SU-DHL-6 (cell line): ENCODE data around the gene C3orf80.
"Not testable (repeated sequence)": the region's sequence is repeated elsewhere in the genome, so short reads cannot be mapped to it uniquely, and the experiment has no call there.

Experiments used
- H2AFZ ChIP-seq: fragments of 200-600 bp; sonication (generic); 2 replicates; pipeline ENCODE4 v1.6.1; 2014; ENCODE audit warnings: low read depth, mild to moderate bottlenecking, moderate library complexity, mixed read lengths, antibody characterized with exemption, low read length; ENCODE audit not compliant: severe bottlenecking
- H3F3A ChIP-seq: fragments of 200-600 bp; shearing (Covaris generic); 2 replicates; pipeline ENCODE4 v1.6.0; 2016; ENCODE audit warnings: antibody characterized with exemption, mild to moderate bottlenecking; ENCODE audit not compliant: insufficient read depth
- H3K27ac ChIP-seq: fragments of 200-600 bp; sonication (generic); 2 replicates; pipeline ENCODE4 v1.5.1; 2016; ENCODE audit warnings: low read depth, mild to moderate bottlenecking, low read length, moderate library complexity, mixed read lengths
- H3K27me3 ChIP-seq: fragments of 200-600 bp; sonication (generic), shearing (Covaris generic); 2 replicates; pipeline ENCODE4 v1.6.0; 2014; ENCODE audit warnings: mild to moderate bottlenecking, low read length
- H3K36me3 ChIP-seq: fragments of 200-600 bp; sonication (generic); 2 replicates; pipeline ENCODE4 v1.6.1; 2014; ENCODE audit warnings: mild to moderate bottlenecking, low read length, mixed read lengths
- H3K4me2 ChIP-seq: fragments of 300-600, 200-600 bp; shearing (Covaris generic), sonication (generic); 2 replicates; pipeline ENCODE4 v1.6.0; 2014; ENCODE audit warnings: low read length, low read depth, mild to moderate bottlenecking; ENCODE audit not compliant: poor library complexity, severe bottlenecking
- H3K4me3 ChIP-seq: fragments of 200-600 bp; sonication (generic); 2 replicates; pipeline ENCODE4 v1.5.1; 2014; ENCODE audit warnings: antibody characterized with exemption, low read length, mild to moderate bottlenecking, mixed read lengths; ENCODE audit not compliant: insufficient read depth, poor library complexity, severe bottlenecking
- H3K79me2 ChIP-seq: fragments of 200-600 bp; sonication (generic); 2 replicates; pipeline ENCODE4 v1.6.1; 2014; ENCODE audit warnings: mild to moderate bottlenecking, low read length, moderate library complexity; ENCODE audit not compliant: insufficient read depth
- H3K9ac ChIP-seq: fragments of 200-600 bp; sonication (generic); 2 replicates; pipeline ENCODE4 v1.7.0; 2014; ENCODE audit warnings: mild to moderate bottlenecking, low read length
- H3K9me2 ChIP-seq: fragments of 200-600 bp; sonication (generic); replicated peaks from 2 replicates; pipeline ENCODE4 v1.6.1; 2014; ENCODE audit warnings: low read length; ENCODE audit not compliant: insufficient read depth
- H3K9me3 ChIP-seq: fragments of 200-600 bp; sonication (generic); 2 replicates; pipeline ENCODE4 v1.6.1; 2014; ENCODE audit warnings: low read length, mixed read lengths; ENCODE audit not compliant: insufficient read depth
- H4K20me1 ChIP-seq: fragments of 200-600 bp; sonication (generic); 2 replicates; pipeline ENCODE4 v1.6.1; 2014; ENCODE audit warnings: low read depth, mild to moderate bottlenecking, antibody characterized with exemption, low read length, moderate library complexity, mixed read lengths
- CTCF ChIP-seq: fragments of 200-600 bp; sonication (generic); IDR thresholded peaks from one replicate; pipeline ENCODE4 v1.5.1; 2017; ENCODE audit warnings: antibody characterized with exemption, mild to moderate bottlenecking, low read length, moderate library complexity; ENCODE audit not compliant: insufficient read depth, poor library complexity, severe bottlenecking
- EZH2phosphoT487 ChIP-seq: fragments of 200-600 bp; sonication (generic), shearing (Covaris generic); conservative IDR thresholded peaks from 2 replicates; pipeline ENCODE4 v1.6.1; 2018; ENCODE audit warnings: mild to moderate bottlenecking, antibody characterized with exemption, low read length, moderate library complexity, mixed read lengths

C3orf80 gene

DNA sequence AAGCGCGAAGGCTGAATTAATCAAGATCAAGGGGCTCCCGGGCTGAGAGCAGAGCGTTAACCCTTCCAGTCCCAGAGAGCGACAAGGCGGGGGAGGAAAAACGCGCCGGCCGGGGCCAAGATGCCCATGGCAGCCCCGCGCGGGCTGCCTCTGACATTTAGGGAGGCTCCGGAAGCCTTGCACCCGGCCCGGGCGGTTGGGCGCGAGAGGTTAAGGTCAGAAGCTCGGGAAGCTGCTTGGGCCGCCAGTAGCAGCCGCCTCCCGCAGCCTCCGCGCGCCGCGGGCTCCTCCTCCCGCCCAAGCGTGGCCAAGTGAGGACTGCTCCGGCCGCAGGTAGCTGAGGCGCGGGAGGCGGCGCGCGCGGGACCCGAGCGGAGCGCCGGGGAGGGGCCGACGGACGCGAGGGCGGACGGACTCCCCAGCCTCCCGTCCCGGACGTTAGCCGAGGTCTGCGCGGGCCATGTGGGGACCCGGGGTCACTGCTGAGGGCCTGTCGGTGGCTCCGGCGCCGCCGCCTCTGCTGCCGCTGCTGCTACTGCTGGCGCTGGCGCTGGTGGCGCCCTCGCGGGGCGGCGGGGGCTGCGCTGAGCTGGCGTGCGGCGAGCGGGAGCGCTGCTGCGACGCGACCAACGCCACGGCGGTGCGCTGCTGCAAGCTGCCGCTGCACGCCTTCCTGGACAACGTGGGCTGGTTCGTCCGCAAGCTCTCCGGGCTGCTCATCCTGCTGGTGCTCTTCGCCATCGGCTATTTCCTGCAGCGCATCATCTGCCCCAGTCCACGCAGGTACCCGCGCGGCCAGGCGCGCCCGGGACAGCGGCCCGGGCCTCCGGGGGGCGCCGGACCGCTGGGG is at the start of gene C3orf80:
Gene C3orf80, plus strand, starts transcription at position 247 of the 850 bp plus-strand sequence. Its CDS starts 214 bp downstream, at position 461.
- H3K9me2 ChIP-seq, result no peaks in the 10 kb centered on the region
- H3K27ac ChIP-seq, result no peak within 1 kb of the TSS
- peak within 1 kb of the TSS; percentile 44 for H3K9ac ChIP-seq
- no peaks in the 10 kb centered on the region for H4K20me1 ChIP-seq
- peak within 1 kb of the TSS; percentile 74 for H2AFZ ChIP-seq
- peak within 1 kb of the TSS; percentile 51 for H3K4me3 ChIP-seq
- peak within 1 kb of the TSS; percentile 46 for H3K4me2 ChIP-seq
- no peaks in the 10 kb centered on the region for H3K9me3 ChIP-seq
- no peaks in the 10 kb centered on the region for H3K79me2 ChIP-seq
- no peak for TF ChIP-seq EZH2phosphoT487
- no peak for TF ChIP-seq CTCF
- no peaks in the 10 kb centered on the region for H3K36me3 ChIP-seq
- no peaks in the 10 kb centered on the region; the same call in 1 of the 2 replicates for H3F3A ChIP-seq
- H3K27me3 ChIP-seq, result no peaks in the 10 kb centered on the region

DNA sequence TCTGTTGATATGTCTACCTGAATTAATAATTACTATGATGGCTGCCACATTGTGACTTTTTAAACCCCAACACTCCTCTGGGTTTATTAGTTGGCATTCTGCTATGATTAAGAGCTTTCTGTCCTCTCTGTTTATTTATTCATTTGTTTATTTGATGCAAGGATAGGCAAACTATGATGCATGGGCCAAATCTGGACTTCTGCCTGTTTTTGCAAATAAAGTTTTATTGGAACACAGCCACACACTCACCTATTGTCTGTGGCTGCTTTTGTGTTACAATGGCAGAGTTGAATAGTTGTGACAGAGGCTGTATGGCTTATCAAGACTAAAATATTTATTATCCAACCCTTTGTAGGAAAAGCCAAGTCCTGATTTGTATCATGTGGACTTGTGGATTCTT is 48.3 kb upstream of the C3orf80 start:
- H3K4me3 ChIP-seq, result no peak overlapping the region
- no peaks in the 10 kb centered on the region for H4K20me1 ChIP-seq
- H3K9ac ChIP-seq, result no peak overlapping the region
- H3K9me3 ChIP-seq, result no peaks in the 10 kb centered on the region
- H3K27ac ChIP-seq, result no peak overlapping the region
- H3K36me3 ChIP-seq, result no peaks in the 10 kb centered on the region
- no peaks in the 10 kb centered on the region for H3K27me3 ChIP-seq
- no peaks in the 10 kb centered on the region for H3F3A ChIP-seq
- H3K9me2 ChIP-seq, result no peaks in the 10 kb centered on the region
- no peaks in the 10 kb centered on the region for H3K79me2 ChIP-seq
- no peak overlapping the region for H3K4me2 ChIP-seq
- no peak overlapping the region for H2AFZ ChIP-seq
- no peak for TF ChIP-seq CTCF
- TF ChIP-seq EZH2phosphoT487, result no peak

DNA sequence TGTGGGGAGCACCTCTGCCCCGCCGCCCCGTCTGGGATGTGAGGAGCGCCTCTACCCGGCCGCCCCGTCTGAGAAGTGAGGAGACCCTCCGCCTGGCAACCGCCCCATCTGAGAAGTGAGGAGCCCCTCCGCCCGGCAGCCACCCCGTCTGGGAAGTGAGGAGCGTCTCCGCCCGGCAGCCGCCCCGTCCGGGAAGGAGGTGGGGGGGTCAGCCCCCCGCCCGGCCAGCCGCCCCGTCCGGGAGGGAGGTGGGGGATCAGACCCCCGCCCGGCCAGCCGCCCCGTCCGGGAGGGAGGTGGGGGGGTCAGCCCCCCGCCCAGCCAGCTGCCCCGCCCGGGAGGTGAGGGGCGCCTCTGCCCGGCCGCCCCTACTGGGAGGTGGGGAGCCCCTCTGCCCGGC is 46.6 kb upstream of the C3orf80 start:
- not testable (repeated sequence) for H3K27ac ChIP-seq, H4K20me1 ChIP-seq, H3K36me3 ChIP-seq, H3F3A ChIP-seq, H3K4me2 ChIP-seq, H3K9ac ChIP-seq, H3K9me3 ChIP-seq, H2AFZ ChIP-seq, H3K9me2 ChIP-seq, H3K4me3 ChIP-seq, H3K79me2 ChIP-seq, H3K27me3 ChIP-seq

GRCh38 chr3:160179403-160179802 is 45.8 kb upstream of the C3orf80 start:
- not testable (repeated sequence) for H3K9ac ChIP-seq, H3K9me3 ChIP-seq, H3K36me3 ChIP-seq, H4K20me1 ChIP-seq, H3K4me3 ChIP-seq, H3K27ac ChIP-seq, H3K79me2 ChIP-seq, H3K27me3 ChIP-seq, H2AFZ ChIP-seq, H3K9me2 ChIP-seq, H3K4me2 ChIP-seq, H3F3A ChIP-seq
